Measurements from ENCODE around the gene MTX3.

- TF ChIP-seq RAD21 (IDR thresholded peaks at IDR 0.05; ENCODE audit: insufficient read depth, low read depth, low read length) (no peak), NR2F1 (conservative IDR thresholded peaks at IDR 0.05) (no peak), MEF2A (IDR thresholded peaks at IDR 0.05; ENCODE audit: insufficient read depth, low read depth, low read length) (no peak), ATF3 (IDR thresholded peaks at IDR 0.05; ENCODE audit: borderline replicate concordance, extremely low read depth, low read depth, low read length) (no peak), BCL11A (IDR thresholded peaks at IDR 0.05; ENCODE audit: low read depth, low read length) (0 out of 2 replicates have a peak, but pooled peaks have one; percentile 33), SIN3A (IDR thresholded peaks at IDR 0.05; ENCODE audit: low read depth, low read length) (no peak), CTCF (IDR thresholded peaks at IDR 0.05 in 2 of 3, conservative IDR thresholded peaks at IDR 0.05 in 1 of 3; ENCODE audit: control insufficient read depth in 2 of 3, extremely low read depth in 1 of 3, insufficient read depth in 1 of 3, low read depth in 3 of 3, low read length in 3 of 3) (no peak), MYC (IDR thresholded peaks at IDR 0.05; ENCODE audit: insufficient read depth, insufficient read length, insufficient replicate concordance, low read length, severe bottlenecking) (no peak), USF2 (IDR thresholded peaks at IDR 0.05; ENCODE audit: borderline replicate concordance, low read depth, low read length) (no peak), USF1 (IDR thresholded peaks at IDR 0.05; ENCODE audit: borderline replicate concordance, extremely low read length, insufficient read depth, low read depth, low read length) (no peak)
These were observed 861 bp downstream of the MTX3 start for GRCh38 chr5:79990205-79990597.

All from GM12878 (cell line).